Stimulated activated CD8-positive, alpha-beta memory T cell treated with anti-CD3 and anti-CD28 coated beads, Interleukin-4, amount 100 ng/mL, for 1 hour (primary cell): ENCODE data around the gene NPY.
"Not testable (repeated sequence)": the region's sequence is repeated elsewhere in the genome, so short reads cannot be mapped to it uniquely, and the experiment has no call there.

Experiments
- DNase-seq, 2 donors: peaks; one replicate each; pipeline ENCODE4 v3.0.0-alpha.2; 2020; ENCODE audit warnings: low read depth in 2 of 2, low spot score in 1 of 2

NPY gene

DNA sequence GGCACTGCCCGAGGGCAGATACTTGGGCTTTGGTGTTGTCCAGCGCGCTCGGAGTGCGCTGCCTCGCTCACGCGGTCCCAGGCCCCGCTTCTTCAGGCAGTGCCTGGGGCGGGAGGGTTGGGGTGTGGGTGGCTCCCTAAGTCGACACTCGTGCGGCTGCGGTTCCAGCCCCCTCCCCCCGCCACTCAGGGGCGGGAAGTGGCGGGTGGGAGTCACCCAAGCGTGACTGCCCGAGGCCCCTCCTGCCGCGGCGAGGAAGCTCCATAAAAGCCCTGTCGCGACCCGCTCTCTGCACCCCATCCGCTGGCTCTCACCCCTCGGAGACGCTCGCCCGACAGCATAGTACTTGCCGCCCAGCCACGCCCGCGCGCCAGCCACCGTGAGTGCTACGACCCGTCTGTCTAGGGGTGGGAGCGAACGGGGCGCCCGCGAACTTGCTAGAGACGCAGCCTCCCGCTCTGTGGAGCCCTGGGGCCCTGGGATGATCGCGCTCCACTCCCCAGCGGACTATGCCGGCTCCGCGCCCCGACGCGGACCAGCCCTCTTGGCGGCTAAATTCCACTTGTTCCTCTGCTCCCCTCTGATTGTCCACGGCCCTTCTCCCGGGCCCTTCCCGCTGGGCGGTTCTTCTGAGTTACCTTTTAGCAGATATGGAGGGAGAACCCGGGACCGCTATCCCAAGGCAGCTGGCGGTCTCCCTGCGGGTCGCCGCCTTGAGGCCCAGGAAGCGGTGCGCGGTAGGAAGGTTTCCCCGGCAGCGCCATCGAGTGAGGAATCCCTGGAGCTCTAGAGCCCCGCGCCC is at the start of gene NPY:
NPY (plus strand) TSS at position 294 of the 802 bp plus-strand sequence. CDS start 1,051 bp downstream, outside the sequence.
- no peak for DNase-seq

DNA sequence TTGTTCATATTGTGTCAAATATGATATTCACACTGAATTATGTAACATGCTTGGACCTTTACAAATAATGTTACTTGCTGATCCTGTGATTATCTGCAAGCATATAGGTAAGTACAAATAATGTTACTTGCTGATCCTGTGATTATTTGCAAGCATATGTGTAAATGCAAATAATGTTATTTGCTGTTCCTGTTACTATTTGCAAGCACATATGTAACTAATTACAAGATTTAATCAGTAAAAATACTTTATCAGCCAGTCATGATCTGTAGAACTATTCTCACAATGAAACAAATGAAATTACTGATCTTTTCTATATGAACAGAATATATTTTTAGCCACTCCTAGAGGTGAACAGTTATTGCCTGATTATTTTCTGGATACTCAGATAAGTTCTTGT is 44.7 kb upstream of the NPY start:
- DNase-seq: no peak

- DNase-seq: no peak
Measured at GRCh38 chr7:24241206-24241605, 42.8 kb upstream of the NPY start.

DNA sequence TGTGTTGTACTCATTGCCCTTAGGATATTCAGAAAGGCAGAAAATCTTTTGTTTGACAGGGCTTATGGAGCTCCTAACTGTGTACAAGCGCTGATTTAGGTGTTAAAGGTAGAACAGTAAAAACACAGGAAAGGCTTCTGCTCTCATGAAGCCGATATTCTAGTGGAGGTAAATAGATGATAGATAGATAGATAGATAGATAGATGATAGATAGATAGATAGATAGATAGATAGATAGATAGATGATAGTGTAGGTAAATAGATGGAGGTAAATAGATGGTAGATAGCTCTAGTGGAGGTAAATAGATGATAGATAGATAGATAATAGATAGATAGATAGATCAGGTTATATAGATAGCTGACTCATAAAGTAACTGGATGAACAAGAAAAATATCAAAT is 39.4 kb upstream of the NPY start:
- no peak for DNase-seq

DNA sequence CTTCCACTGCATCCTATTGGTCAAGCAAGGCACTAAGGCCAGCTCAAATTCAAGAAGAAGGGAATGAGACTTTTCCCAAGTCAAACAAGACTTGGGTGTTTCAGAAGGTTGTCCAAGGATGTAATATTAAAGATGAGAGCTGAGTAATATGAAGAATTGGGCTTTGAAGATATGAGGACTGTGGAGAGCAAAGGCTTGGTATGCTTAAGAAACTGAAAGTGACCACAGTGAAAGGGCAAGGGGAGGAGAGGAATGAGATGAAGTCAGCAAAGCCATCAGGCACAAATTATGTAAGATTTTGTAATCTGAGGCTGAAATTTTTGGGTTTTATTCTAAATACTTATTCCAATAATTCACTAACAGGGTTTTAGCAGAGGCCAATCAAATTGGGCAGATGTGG is 38.6 kb upstream of the NPY start:
- no peak for DNase-seq

DNA sequence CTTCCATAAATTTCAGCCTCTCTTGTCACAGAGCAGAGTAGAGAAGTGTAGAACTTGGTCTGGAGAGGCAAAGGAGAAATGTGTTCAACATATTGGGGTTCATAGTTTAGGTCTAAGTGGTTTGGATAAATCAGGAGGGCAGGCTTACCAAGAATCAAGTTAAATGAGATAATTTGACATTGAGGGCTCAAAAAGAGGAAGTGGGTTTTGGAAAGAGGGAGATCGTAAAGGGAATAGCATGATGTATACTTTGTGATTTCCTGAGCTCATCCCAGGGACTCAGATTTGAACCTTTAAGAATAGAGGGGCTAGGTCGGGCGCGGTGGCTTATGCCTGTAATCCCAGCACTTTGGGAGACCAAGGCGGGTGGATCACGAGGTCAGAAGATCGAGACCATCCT is 34.7 kb upstream of the NPY start:
- DNase-seq: no peak

DNA sequence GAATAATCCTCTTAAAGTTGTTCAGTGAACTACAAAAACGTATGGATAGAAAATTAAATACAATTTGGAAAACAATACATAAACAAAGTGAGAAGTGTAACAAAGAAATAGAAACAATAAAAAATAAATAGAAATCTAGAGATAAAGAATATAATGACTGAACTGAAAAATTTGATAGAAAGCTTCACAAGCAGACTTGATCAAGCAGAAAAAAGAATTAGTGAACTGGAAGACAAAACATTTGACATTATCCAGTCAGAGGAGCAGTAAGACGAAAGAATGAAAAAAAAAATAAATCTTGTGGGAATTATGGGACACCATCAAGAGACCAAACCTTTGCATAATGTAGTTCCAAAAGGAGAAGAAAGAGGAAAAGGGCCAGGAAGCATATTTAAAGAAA is 32.4 kb upstream of the NPY start:
- DNase-seq: no peak

DNA sequence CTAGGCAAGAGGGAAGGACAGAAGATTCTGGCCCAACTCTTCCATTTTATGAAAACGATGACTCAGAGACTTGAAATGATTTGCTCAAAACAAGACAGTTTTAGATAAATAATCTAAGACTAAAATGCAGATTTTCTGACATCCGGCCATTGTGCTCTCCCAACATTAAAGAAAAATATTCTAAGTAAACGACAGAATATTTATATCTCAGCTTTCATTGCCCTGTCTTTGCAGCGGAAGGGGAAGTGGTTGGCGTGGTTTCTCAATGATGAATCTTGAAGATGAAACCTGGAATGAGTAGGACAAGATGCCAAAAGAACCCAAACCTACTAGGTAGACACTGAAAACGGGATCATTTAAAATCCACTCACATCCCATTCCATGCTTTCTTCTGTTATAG is 28.9 kb upstream of the NPY start:
- DNase-seq: no peak

DNA sequence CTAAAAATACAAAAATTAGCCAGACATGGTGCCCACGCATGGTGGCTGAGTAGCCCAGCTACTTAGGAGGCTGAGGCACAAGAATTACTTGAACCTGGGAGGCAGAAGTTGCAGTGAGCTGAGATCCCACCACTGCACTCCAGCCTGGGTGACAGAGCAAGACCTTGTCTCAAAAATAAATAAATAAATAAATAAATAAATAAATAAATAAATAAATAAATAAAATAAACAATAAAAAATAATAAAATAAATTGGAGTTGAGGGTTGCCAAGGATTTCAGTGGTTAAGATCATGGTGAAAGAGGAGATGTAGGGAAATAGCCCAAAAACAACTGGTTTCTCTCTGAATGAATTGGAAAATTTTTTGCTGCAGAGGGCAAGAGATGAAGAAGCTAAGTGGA is 25.7 kb upstream of the NPY start:
- not testable (repeated sequence) for DNase-seq

DNA sequence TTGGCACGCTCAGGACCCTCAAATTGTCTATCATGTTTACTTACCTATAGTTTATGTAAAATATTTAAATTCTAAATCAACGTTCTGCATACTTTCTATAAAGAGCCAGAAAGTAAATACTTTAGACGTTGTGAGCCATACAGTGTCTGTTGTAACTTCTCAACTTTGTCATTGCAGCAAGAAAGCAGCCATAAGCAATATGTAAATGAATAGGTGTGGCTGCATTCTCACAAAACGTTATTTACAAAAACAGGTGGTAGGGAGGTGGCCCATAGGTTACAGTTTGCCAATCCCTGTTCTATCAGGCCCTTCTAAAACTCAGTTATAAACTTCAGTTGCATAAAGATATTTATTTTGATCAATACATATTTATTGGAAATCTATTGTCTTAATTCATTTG is 12.1 kb upstream of the NPY start:
- no peak for DNase-seq

DNA sequence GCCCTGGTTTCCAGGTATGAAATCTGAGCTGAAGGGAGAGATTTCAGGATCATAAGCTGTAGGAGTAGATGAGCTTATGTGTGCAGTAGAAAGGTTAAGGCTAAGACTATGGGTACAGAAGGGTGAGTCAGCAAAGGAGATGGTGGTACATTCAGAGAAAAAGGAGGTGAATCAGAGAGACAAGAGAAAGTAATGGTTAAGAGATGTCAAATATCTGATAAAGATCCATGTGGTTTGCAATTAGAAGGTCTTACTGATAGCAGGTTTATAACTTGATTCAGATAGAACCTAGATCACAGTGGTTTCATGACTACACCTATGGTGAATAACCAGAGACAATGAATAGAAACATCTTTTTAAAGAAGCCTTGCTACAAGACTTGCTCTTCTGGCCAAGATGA is 4.5 kb upstream of the NPY start:
- no peak for DNase-seq

- DNase-seq: no peak
Measured at GRCh38 chr7:24283554-24283896, 465 bp upstream of the NPY start.

DNA sequence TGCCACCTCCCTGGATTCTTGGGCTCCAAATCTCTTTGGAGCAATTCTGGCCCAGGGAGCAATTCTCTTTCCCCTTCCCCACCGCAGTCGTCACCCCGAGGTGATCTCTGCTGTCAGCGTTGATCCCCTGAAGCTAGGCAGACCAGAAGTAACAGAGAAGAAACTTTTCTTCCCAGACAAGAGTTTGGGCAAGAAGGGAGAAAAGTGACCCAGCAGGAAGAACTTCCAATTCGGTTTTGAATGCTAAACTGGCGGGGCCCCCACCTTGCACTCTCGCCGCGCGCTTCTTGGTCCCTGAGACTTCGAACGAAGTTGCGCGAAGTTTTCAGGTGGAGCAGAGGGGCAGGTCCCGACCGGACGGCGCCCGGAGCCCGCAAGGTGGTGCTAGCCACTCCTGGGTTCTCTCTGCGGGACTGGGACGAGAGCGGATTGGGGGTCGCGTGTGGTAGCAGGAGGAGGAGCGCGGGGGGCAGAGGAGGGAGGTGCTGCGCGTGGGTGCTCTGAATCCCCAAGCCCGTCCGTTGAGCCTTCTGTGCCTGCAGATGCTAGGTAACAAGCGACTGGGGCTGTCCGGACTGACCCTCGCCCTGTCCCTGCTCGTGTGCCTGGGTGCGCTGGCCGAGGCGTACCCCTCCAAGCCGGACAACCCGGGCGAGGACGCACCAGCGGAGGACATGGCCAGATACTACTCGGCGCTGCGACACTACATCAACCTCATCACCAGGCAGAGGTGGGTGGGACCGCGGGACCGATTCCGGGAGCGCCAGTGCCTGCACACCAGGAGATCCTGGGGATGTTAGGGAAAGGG is 913 bp downstream of the NPY start:
- DNase-seq: no peak

DNA sequence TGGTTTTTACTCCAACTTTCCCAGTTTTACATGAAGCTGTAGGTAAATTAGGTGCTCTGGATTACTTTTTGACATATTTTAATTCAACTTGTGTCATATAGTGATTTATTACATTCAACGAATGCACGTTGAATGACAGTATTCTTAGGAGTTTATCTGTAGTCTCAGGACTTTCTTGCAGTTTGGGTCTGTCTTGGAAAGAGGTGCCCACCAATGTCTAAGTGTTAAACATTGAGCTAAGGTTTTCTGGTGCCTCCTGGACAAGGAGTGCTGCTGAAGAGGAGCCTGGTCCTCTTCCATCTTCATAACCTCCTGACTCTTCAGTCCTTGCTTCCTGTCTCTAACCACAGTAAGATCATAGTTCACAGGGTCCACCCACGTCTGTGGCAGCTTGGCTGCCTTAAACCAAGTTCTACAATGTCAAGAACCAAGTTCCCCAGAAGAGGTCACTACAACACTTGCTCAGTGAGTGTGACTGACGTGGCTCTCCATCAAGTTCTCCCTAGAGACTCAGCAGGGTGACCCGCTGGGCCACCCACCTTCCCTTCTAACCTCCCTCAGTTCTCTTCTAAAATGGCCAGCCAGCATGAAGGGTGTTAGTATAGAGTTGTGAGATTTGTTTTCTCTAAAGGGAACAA is 6.1 kb downstream of the NPY start:
- DNase-seq: no peak

GRCh38 chr7:24291271-24291670 is 7.3 kb downstream of the NPY start:
- no peak for DNase-seq

DNA sequence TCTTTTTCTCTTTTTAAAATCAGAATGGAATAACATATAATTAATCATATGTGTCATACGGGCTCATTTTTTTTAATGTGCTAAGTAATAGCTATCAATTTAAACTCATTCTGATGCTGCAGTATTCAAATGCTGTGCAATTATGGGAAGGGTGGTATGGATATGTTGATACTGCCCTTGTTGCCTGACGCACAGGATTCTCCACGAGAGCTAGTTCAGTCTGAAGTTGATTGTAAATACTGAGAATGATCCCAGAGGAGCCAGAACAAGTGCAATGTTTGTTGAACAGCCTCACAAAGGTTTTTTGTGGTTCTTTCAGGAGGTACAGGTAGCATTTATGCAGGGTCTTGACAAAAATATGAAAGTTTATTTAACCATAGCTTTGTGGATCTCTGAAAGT is 13.4 kb downstream of the NPY start:
- DNase-seq: no peak

- no peak for DNase-seq
Measured at GRCh38 chr7:24298696-24299095, 14.7 kb downstream of the NPY start.

GRCh38 chr7:24299192-24299591 is 15.2 kb downstream of the NPY start:
- DNase-seq: no peak

GRCh38 chr7:24301703-24302102 is 17.7 kb downstream of the NPY start:
- no peak for DNase-seq

DNA sequence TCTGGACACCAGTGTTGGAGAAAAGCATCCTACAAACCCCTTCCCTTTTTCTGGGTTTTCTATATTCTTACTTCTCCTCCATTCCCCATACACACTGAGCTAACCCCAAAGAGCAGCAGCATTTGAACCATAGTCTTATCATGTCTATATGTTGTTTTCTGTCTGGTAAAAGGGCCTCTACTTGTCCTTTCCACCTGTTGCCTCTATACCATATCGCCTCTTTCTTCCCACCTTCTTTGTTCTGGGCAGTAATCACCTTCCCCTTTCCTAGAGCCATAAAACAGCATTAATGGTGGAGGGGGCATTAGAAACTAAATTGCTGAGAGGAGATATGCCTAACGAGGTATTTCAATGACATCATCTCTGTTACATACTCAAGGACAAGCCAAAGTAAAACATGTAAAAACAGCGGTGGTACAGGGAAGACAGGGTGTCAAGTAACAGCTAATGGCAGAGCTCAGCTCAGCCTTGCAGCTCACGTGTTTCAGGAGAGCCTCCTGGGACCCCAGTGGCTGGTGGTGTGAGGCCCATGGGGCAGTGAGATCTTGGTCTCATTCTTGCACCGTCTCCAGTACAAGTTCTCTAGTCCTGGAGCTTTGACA is 20.6 kb downstream of the NPY start:
- no peak for DNase-seq

- no peak for DNase-seq
Measured at GRCh38 chr7:24307326-24307725, 23.3 kb downstream of the NPY start.

- no peak for DNase-seq
Measured at GRCh38 chr7:24312588-24312987, 28.6 kb downstream of the NPY start.
